HG02610 (cell line): ENCODE data around the gene CAPZA1.

Source experiments
- ATAC-seq: cut with Tn5 transposase; IDR thresholded peaks from one replicate; pipeline ENCODE4 v1.9.1; 2021; ENCODE audit warnings: mild to moderate bottlenecking, moderate library complexity; ENCODE audit not compliant: unreplicated experiment

The CAPZA1 gene

GRCh38 chr1:112675728-112676381, 56.2 kb downstream of the CAPZA1 start:
- ATAC-seq = no peak

GRCh38 chr1:112676543-112676942, 56.9 kb downstream of the CAPZA1 start:
- ATAC-seq = no peak

GRCh38 chr1:112677501-112677900, 57.9 kb downstream of the CAPZA1 start:
- ATAC-seq = no peak

- ATAC-seq = no peak
Measured at GRCh38 chr1:112678605-112679004, 59.0 kb downstream of the CAPZA1 start.

GRCh38 chr1:112685913-112686312, 66.3 kb downstream of the CAPZA1 start:
- ATAC-seq = no peak

GRCh38 chr1:112686417-112686816, 66.8 kb downstream of the CAPZA1 start:
- ATAC-seq = no peak

- ATAC-seq = no peak
Measured at GRCh38 chr1:112686835-112687234, 67.2 kb downstream of the CAPZA1 start.

- ATAC-seq = no peak
Measured at GRCh38 chr1:112687361-112687760, 67.7 kb downstream of the CAPZA1 start.

- ATAC-seq = no peak
Measured at GRCh38 chr1:112687785-112688496, 68.3 kb downstream of the CAPZA1 start.

GRCh38 chr1:112688781-112689193, 69.2 kb downstream of the CAPZA1 start:
- no peak for ATAC-seq

- no peak for ATAC-seq
Measured at GRCh38 chr1:112689196-112689841, 69.7 kb downstream of the CAPZA1 start.

- ATAC-seq = no peak
Measured at GRCh38 chr1:112689842-112690237, 70.2 kb downstream of the CAPZA1 start.

GRCh38 chr1:112692681-112693080, 73.0 kb downstream of the CAPZA1 start:
- no peak for ATAC-seq

GRCh38 chr1:112693821-112694220, 74.2 kb downstream of the CAPZA1 start:
- no peak for ATAC-seq

- no peak for ATAC-seq
Measured at GRCh38 chr1:112694363-112694929, 74.8 kb downstream of the CAPZA1 start.

- ATAC-seq = no peak
Measured at GRCh38 chr1:112695276-112695675, 75.6 kb downstream of the CAPZA1 start.

GRCh38 chr1:112696578-112697314, 77.1 kb downstream of the CAPZA1 start:
- ATAC-seq = no peak

- ATAC-seq = no peak
Measured at GRCh38 chr1:112697781-112698201, 78.2 kb downstream of the CAPZA1 start.

- no peak for ATAC-seq
Measured at GRCh38 chr1:112698366-112699310, 79.0 kb downstream of the CAPZA1 start.
